ENCODE results near the gene SRCIN1.

SRCIN1 gene

DNA sequence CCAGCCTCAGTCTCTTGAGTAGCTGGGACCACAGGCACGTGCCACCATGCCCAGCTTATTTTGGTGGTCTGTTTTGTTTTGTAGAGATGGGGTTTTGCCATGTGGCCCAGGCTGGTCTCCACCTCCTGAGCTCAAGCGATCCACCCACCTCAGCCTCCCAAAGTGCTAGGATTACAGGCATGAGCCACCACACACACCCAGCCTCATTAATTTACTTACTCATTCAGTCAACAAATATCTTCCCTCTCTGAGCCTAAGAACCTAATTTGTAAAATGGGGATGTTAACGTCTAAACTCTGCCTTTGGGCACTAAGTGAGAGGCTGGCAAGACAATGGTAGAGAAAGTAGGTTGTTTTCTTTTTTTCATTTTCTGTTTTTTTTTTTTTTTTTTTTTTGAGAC, 22.6 kb downstream of the SRCIN1 start:
- no peak for FAIRE-seq
- no peak for DNase-seq (ENCODE audit: low spot score)

- no peak for FAIRE-seq
These were observed 23.7 kb downstream of the SRCIN1 start for GRCh38 chr17:38582069-38582468.

GRCh38 chr17:38579934-38580333, 25.8 kb downstream of the SRCIN1 start:
- FAIRE-seq, result no peak
- peak; percentile 90 for DNase-seq (ENCODE audit: low spot score)

More at GRCh38 chr17:38582069-38582468, 23.7 kb downstream of the SRCIN1 start:
- DNase-seq (ENCODE audit: low spot score), result no peak

DNA sequence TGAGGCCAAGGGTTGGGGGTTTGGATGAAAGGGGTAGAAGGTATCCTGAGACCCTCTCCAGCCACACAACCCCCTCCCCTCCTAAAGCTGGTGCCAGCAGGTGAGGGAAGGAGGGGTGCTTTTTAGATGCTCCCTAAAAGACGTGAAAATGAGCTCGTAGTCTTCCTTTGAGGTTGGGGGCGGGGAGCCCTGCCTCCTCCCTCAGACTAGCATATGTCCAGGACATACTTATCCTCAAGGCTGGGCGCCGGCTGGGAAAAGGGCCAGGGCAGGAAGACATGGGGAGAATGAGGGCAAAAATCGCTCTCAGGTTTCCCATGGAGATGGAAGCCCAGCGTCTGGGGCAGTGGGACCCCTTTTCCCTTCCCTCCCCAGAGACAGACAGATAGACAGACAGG, 26.7 kb downstream of the SRCIN1 start:
- no peak for DNase-seq (ENCODE audit: low spot score)
- FAIRE-seq, result no peak

GRCh38 chr17:38578229-38579082, 27.3 kb downstream of the SRCIN1 start:
- no peak for FAIRE-seq
- DNase-seq (ENCODE audit: low spot score), result no peak

GRCh38 chr17:38577645-38578173, 28.0 kb downstream of the SRCIN1 start:
- DNase-seq (ENCODE audit: low spot score) (no peak), FAIRE-seq (no peak)

DNA sequence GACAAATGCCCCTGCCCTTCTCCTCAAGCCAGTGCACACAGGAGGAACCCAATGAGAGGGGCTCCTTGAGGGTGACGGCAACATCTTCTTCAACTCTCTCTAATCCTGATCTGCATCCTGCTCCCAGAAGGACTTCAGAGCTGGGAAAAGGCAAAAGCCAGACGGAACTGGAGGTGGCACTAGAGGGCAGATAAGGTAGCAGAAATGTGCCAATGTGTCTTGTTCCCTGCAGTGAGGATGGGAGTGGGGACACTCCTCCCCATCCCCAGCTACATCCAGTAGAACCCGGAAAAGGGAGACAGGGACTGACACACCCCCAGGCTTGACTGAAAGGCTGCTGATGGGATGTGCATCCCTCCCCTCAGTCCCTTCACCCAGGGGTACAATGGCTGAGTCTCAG, 28.5 kb downstream of the SRCIN1 start:
- FAIRE-seq (no peak), DNase-seq (ENCODE audit: low spot score) (no peak)

DNA sequence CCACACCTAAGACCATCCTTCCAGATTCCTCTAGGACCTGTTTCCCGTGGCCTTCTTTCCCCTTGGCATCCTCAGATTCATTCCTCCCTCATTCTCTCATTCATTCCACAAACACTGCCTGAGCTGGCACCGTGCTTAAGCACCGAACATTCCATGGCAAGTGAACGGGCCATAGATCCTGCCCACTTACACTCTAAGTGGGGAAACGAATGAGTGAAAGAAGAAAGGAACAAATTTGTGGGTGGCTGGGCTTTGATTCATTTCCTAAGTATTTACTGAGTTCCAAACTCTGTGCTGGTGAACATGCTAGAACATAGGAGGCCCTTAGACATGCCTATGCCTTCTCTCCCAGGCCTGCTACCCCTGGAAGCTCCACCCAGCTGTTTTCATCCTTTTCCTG, 30.0 kb downstream of the SRCIN1 start:
- no peak for DNase-seq (ENCODE audit: low spot score)
- FAIRE-seq, result no peak

GRCh38 chr17:38574712-38575111, 31.0 kb downstream of the SRCIN1 start:
- FAIRE-seq, result no peak
- DNase-seq (ENCODE audit: low spot score), result no peak

DNA sequence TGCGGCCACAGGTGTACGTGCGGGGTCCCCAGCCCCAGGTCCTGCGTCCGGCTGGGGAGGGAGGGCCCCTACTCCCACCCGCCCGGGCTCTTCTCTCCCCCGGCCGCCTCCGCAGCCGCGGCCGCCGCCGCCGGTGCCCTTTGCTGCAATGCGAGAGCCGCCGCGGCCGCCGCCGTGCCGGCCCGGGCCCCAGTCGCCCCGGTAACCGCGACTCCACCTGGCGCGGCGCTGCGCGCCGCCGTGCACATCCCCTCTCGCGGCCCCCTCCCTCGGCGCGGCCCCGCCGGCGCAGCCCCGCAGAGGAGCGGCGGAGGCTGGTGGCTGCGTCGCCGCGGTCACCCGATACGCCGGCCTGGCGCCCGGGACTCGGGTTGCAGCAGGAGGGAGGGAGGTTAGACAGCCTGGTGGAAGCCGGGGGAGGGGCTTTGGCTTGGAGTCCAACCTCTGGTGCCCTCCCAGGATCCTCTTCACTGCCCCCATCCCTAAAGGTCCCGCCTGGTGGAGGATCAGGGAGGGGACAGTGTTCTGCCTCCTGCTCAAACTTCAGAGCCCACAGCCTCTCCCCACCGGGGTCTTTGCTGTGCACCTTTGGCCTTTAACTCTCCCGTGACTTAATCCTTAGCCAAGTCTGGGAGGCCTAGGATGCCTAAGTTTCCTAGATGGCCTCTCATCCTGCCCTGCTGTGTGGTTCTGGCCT, 32.9 kb downstream of the SRCIN1 start:
- peak; percentile 81 for DNase-seq (ENCODE audit: low spot score)
- no peak for FAIRE-seq

DNA sequence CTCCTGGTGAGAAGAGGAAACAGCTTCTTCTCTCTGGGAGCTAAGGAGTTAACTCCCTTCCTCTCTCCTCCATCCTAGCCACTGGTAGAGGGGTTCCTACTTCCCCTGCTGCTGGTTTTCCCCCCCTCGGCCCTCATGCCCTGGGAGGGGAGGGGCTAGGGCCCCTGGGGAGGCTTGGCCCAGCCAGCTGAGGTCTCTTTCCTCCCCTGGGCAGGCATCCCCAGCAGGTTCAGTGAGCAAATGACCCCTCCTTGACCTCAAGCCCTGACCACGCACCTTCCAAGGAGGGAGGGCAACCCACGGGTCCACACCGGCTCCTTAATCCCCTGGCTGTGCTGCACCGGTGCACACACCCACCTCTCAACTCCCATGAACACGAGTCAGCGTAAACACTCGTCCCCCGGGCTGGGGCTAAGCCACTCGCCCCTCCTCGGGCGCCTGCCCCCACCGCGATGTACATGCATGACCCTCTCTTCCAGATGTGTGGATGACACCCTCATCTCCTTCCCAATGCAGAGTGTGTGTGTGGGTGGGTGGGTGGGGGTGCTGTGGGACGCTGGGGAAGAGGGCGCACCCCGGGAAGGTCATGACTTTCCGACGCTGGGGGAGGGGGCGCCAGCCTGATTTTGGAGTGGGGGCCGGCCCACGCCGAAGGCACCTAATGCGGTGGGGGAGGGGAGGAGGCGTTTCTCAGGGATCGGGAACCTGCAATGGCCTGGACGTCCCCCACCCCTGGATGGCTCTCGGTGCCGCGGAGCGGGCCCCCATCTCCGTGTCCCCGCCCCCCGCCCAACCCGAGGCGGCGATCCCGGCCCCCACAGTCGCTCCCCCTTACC, 33.7 kb downstream of the SRCIN1 start:
- no peak for FAIRE-seq
- no peak for DNase-seq (ENCODE audit: low spot score)

DNA sequence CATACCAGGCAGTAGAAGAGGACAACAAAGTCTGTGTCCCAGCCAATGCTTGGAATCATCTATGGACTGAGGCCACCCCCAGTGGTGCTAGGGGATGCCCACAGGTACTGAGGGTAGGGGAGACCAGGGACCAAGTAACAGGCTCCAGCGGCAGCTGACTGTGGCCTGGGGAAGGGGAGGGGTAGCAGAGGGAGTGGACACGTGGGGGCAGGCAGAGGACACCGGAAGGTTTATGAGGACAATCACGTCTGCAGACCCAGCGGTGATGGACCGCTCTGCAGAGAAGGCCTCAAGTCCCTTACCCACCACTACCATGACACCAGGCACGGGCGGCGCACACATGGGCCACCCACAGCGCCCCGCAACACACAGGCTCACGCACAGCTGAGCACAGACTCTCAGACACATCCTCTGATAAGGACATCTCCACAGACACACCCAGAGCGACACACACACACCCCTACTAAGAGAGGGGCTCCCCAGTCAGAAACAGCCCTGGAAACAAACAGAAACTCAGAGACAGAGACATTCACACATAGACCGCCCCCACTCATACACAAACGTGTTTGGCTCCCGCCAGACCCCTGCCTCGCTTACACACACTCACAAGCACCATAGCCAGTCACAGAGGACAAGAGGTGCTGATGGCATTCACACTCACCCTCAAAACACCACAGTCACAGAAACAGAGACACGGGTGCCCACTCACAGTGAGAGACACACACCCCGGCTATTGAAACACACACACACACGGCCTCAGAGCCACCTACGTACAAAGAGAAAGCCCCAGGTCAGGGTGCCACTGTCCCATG, 35.8 kb downstream of the SRCIN1 start:
- FAIRE-seq (no peak), DNase-seq (ENCODE audit: low spot score) (no peak)

GRCh38 chr17:38568845-38569510, 36.8 kb downstream of the SRCIN1 start:
- FAIRE-seq (no peak), DNase-seq (ENCODE audit: low spot score) (no peak)

DNA sequence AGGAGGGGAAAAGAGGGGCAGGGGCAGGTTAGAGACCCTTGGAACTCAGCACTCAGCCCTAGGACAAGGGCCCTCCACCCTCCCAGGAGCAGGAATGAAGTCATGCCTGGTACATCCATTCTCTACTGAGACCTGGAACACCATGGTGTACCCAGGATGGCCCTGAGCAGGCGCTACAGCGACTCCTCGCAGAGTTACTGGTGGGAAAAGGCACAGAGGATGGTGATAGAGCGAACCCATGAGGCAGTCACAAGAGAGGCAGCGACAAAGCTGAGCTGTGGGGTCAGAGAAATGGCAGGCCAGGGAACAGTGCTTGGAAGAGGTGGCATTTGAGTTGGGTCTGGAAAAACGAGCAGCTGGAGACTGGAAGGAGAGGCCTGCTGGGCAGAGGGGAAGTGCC, 37.5 kb downstream of the SRCIN1 start:
- no peak for FAIRE-seq
- DNase-seq (ENCODE audit: low spot score), result no peak

DNA sequence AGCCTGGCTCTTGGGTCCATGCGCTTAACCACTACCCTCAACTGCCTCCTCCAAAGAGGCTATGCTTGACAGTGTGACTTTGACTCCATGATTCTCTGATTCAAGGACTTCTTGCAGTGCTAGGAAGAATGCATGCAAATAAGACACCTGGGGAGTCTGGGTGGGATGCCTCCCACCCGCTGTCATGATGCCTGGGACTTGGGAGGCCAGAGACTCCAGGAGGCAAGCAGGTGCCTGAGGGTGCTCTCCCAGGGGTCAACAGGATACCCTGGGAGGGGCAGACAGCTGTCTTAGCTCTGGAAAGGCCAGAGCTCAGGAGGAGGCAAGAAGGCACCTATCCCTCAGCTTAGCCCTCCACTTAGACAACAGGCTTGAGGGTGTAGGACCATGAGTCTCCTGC, 38.4 kb downstream of the SRCIN1 start:
- FAIRE-seq (no peak), DNase-seq (ENCODE audit: low spot score) (no peak)

DNA sequence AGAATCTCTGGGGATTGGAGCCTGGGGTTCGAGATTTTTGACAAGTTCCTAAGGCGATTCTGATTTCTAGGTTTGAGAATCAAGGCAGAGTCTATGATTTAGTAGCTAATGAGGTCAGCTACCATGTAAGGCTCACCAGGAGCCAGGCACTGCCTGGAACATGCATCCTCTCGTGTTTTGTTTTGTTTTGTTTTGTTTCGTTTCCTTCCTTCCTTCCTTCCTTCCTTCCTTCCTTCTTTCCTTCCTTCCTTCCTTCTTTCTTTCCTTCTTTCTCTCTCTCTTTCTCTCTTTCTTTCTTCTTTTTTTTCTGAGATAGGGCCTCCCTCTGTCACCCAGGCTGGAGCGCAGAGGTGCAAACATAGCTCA, 39.1 kb downstream of the SRCIN1 start:
- no peak for DNase-seq (ENCODE audit: low spot score)
- no peak for FAIRE-seq

DNA sequence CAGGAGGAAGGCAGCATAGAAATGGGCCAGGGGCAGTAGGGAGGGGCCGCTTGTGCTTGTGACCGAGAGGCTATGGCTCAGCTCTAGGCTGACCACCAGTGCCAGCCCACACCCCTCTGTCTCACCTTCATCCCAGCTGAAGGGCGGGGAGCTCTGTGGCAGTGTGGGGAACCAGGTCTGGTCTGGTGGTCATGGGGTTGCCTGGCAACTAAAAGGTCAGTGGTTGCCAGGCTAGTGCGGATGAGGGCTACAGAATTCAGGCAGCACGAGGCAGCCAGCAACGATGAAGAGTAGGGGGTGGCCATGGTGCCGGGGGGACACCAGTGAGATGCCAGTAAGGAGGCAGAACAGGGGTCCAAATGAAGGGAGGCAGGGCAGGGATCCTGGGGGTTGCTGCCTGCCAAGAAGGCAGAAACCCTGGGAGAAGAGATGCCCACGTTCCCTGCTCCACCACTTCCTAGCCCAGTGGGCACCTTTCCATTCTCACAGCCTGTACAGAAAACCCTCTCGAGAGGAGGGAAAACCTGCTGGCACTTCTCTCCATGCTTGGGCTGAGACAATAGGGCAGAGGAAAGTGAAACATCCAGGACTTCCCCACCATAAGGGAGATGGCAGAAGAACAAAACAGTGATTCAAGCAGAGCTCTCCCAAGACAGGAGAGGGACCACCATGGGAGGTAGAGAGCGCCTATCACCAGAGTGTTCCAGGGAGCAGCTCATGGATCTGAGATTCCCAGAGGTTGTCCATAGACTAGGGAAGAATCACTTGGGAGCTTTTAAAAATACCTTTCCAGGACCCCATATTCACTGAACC, 39.7 kb downstream of the SRCIN1 start:
- FAIRE-seq (no peak), DNase-seq (ENCODE audit: low spot score) (no peak)

- no peak for FAIRE-seq
- no peak for DNase-seq (ENCODE audit: low spot score)
These were observed 40.9 kb downstream of the SRCIN1 start for GRCh38 chr17:38564869-38565268.

DNA sequence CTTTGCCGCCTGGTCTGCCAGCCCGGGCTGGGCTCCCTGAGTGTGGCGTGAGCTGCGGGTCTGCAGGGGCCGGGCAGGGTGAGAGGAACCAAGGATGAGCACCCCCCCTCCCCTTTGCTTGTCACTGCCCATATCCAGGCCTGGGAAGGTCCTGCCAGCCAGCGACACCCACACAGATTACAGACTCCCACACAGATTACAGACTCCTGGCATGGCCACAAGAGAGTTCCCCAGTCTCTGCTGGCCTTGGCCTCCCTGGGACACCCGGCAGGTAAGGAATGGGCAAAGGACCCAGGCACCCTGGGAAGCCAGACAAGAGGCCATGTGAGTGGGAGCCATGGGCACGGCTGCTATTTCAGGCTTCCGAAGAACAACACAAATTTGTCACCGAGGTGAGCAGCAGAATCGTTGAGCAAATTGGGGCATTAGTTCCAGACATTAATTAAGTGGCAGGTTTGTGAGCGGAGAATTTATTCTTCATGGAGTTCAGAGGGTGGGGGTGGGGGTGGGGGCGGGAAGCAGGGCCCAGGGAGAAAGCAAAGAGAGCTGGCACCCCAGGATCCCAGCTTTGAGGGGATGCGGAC, 41.4 kb downstream of the SRCIN1 start:
- DNase-seq (ENCODE audit: low spot score) (no peak), FAIRE-seq (no peak)
